Measurements from ENCODE around the gene ETV3. TPM values are rescaled to one million over a fixed set of nuclear protein-coding genes. Genes with fewer than 3 reads are reported as not detected.

The ETV3 gene
- total RNA-seq, 2 experiments from 2014 or later, result 47.7 to 47.9 TPM

GRCh38 chr1:157115851-157116736, 22.1 kb downstream of the ETV3 start:
- Mint-ChIP-seq H3K27me3 (peaks cover 2% of the 10 kb centered on the region), H3K9me3 (no peaks in the 10 kb centered on the region), H3K36me3 (ENCODE audit: low read depth) (no peaks in the 10 kb centered on the region), H3K4me3 (no peak overlapping the region), H3K4me1 (ENCODE audit: low read depth) (no peaks in the 10 kb centered on the region), H3K27ac (no peak overlapping the region)
- no peak for DNase-seq
- intact Hi-C loops (cut with micrococcal nuclease), result no loop called here
- CTCF ChIA-PET, result interaction anchor here (2.8 to 3.7 kb wide), 2 partner anchors 26 to 40 kb away, joined by 15 to 27 read pairs; no protein-coding TSS in a partner anchor
- POLR2A ChIA-PET, result no interaction called here
- no peak for TF ChIP-seq CTCF (IDR thresholded peaks at IDR 0.05)
- no peak for ATAC-seq

- no peak for TF ChIP-seq CTCF (IDR thresholded peaks at IDR 0.05)
- H3K36me3 Mint-ChIP-seq (ENCODE audit: low read depth), result no peaks in the 10 kb centered on the region
- CTCF ChIA-PET, result interaction anchor here (2.8 to 3.7 kb wide), 2 partner anchors 25 to 41 kb away, joined by 15 to 27 read pairs; no protein-coding TSS in a partner anchor
- POLR2A ChIA-PET, result no interaction called here
- H3K9me3 Mint-ChIP-seq, result no peaks in the 10 kb centered on the region
- ATAC-seq (no peak), DNase-seq (no peak)
- H3K4me3 Mint-ChIP-seq, result no peak overlapping the region
- H3K27ac Mint-ChIP-seq, result no peak overlapping the region
- peaks cover 2% of the 10 kb centered on the region for H3K27me3 Mint-ChIP-seq
- H3K4me1 Mint-ChIP-seq (ENCODE audit: low read depth), result no peaks in the 10 kb centered on the region
- intact Hi-C loops (cut with micrococcal nuclease), result no loop called here
Measured at GRCh38 chr1:157115429-157115838, 22.8 kb downstream of the ETV3 start.

DNA sequence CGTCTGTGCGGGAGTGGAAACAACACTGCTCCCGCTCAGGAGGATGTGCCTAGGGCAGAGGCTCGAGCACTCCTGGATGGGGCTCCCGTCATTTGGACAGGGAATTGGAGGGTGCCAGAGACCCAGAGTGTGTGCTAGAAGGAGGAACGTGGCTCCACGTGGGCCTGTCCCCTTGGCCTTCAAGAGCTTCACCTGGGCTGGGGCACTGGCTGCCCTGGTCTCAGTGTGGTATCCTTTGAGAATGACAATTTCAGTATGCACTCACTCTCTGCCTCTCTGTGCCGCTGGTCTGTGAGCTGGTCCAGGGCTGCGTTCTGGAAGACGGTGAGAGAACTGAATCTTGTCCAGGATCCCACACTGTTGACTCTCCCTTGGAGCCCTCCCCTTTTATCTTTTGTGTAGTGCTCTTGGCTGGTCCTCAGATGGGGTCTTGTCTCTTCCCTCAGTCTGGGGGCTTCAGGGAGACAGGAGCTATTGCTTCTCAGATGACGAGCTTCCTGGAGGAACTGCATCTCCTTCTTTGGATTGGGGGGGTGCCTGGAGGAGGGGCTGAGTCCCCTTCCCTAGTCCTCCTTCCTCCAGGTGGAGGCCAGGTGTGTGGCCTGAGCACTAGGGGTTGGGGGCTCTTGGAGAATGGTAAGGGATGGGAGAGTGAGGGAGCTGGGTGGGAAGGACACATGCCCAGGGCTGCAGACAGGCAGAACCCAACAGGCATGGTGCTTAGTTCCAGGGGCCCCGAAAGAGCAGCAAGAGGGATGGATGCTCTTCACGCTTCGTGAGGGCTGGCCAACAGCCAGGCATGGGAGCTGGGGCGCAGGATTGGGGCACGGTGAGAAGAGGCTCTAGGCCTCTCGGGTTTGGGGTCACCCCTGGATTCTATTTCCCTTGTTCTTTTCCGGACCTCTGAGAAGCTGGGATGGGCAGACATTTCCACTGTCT, 23.7 kb downstream of the ETV3 start:
- Mint-ChIP-seq H3K9me3 (no peaks in the 10 kb centered on the region), H3K27ac (no peak overlapping the region)
- no peak for ATAC-seq

GRCh38 chr1:157113631-157114030, 24.6 kb downstream of the ETV3 start:
- peaks cover 9% of the 10 kb centered on the region for H3K27me3 Mint-ChIP-seq
- no peaks in the 10 kb centered on the region for H3K4me1 Mint-ChIP-seq (ENCODE audit: low read depth)
- DNase-seq (no peak), ATAC-seq (no peak)
- CTCF ChIA-PET, result interaction anchor here (1.4 to 2.8 kb wide), 2 partner anchors 24 to 42 kb away, joined by 4 to 15 read pairs; no protein-coding TSS in a partner anchor
- H3K36me3 Mint-ChIP-seq (ENCODE audit: low read depth), result no peaks in the 10 kb centered on the region
- POLR2A ChIA-PET, result interaction anchor here (1.0 kb wide), 1 partner anchor 19 kb away, joined by 3 read pairs; no protein-coding TSS in a partner anchor
- no peak overlapping the region for H3K27ac Mint-ChIP-seq
- no peak overlapping the region for H3K4me3 Mint-ChIP-seq
- no peaks in the 10 kb centered on the region for H3K9me3 Mint-ChIP-seq
- intact Hi-C loops (cut with micrococcal nuclease), result no loop called here
- no peak for TF ChIP-seq CTCF (IDR thresholded peaks at IDR 0.05)

More for the DNA sequence above, 23.7 kb downstream of the ETV3 start:
- DNase-seq, result no peak
- H3K36me3 Mint-ChIP-seq (ENCODE audit: low read depth), result no peaks in the 10 kb centered on the region
- no peak for TF ChIP-seq CTCF (IDR thresholded peaks at IDR 0.05)
- H3K4me3 Mint-ChIP-seq, result no peak overlapping the region
- CTCF ChIA-PET, result interaction anchor here (2.8 to 3.7 kb wide), 2 partner anchors 24 to 41 kb away, joined by 15 to 27 read pairs; no protein-coding TSS in a partner anchor
- intact Hi-C loops (cut with micrococcal nuclease), result no loop called here
- POLR2A ChIA-PET, result no interaction called here
- H3K27me3 Mint-ChIP-seq, result peaks cover 3% of the 10 kb centered on the region
- H3K4me1 Mint-ChIP-seq (ENCODE audit: low read depth), result no peaks in the 10 kb centered on the region
